Skeletal muscle tissue (tissue), 4 donors: ENCODE results near the gene ELOA. TPM values are rescaled to one million over a fixed set of nuclear protein-coding genes. Genes with fewer than 3 reads are reported as not detected.

Experiments
- H3K27ac ChIP-seq: one replicate; pipeline ENCODE4 v1.7.0; 2013; ENCODE audit warnings: mild to moderate bottlenecking, low read depth, low read length, inconsistent platforms
- H3K27me3 ChIP-seq, 3 donors: one replicate each; pipeline ENCODE4 v1.7.0; 2013; ENCODE audit warnings: low read length in 3 of 3; ENCODE audit not compliant: control insufficient read depth in 3 of 3, insufficient read depth in 3 of 3
- H3K36me3 ChIP-seq, 3 donors: one replicate each; pipeline ENCODE4 v1.7.0; 2013; ENCODE audit warnings: low read length in 3 of 3; ENCODE audit not compliant: control insufficient read depth in 3 of 3, insufficient read depth in 3 of 3
- H3K4me1 ChIP-seq, 3 donors: one replicate each; pipeline ENCODE4 v1.7.0; 2013; ENCODE audit warnings: low read length in 3 of 3, mild to moderate bottlenecking in 3 of 3; ENCODE audit not compliant: control insufficient read depth in 3 of 3, insufficient read depth in 3 of 3
- H3K4me3 ChIP-seq, 3 donors: one replicate each; pipeline ENCODE4 v1.7.0; 2013; ENCODE audit warnings: low read length in 3 of 3
- H3K9ac ChIP-seq, 3 donors: one replicate each; pipeline ENCODE4 v1.7.0; 2013; ENCODE audit warnings: low read length in 3 of 3, mild to moderate bottlenecking in 3 of 3, moderate library complexity in 2 of 3, low read depth in 1 of 3
- H3K9me3 ChIP-seq, 3 donors: one replicate each; pipeline ENCODE4 v1.7.0; 2013; ENCODE audit warnings: low read length in 3 of 3; ENCODE audit not compliant: control insufficient read depth in 3 of 3
- total RNA-seq: library from RNA; depleted of rRNA; stranded (reverse); fragments of >200 nt; gene quantifications from one replicate; pipeline ENCODE4 v1.2.3, GENCODE V29; 2014
- donor health status: Osteomylitis.

ELOA gene
- total RNA-seq, 1 donor from 2014 or later: 14.1 TPM

GRCh38 chr1:23704834-23705495, 38.3 kb upstream of the ELOA start:
- no peak overlapping the region for H3K27ac ChIP-seq
- no peak overlapping the region for H3K9ac ChIP-seq
- H3K4me1 ChIP-seq: no peaks in the 10 kb centered on the region
- H3K27me3 ChIP-seq: no peaks in the 10 kb centered on the region
- peaks cover 5 to 21% (median 12%) of the 10 kb centered on the region in 3 donors for H3K36me3 ChIP-seq
- no peak overlapping the region for H3K4me3 ChIP-seq
- no peaks in the 10 kb centered on the region for H3K9me3 ChIP-seq

- H3K9me3 ChIP-seq: no peaks in the 10 kb centered on the region
- H3K4me1 ChIP-seq: no peaks in the 10 kb centered on the region
- H3K4me3 ChIP-seq: no peak overlapping the region
- no peaks in the 10 kb centered on the region for H3K27me3 ChIP-seq
- H3K27ac ChIP-seq: no peak overlapping the region
- peaks cover 0 to 9% (median 8%) of the 10 kb centered on the region in 3 donors for H3K36me3 ChIP-seq
- H3K9ac ChIP-seq: no peak overlapping the region
Measured at GRCh38 chr1:23709229-23709628, 34.0 kb upstream of the ELOA start.

GRCh38 chr1:23718482-23718881, 24.8 kb upstream of the ELOA start:
- Histone ChIP-seq H3K4me3 (no peak overlapping the region), H3K9ac (no peak overlapping the region), H3K27me3 (no peaks in the 10 kb centered on the region), H3K27ac (no peak overlapping the region), H3K4me1 (peaks cover 3 to 9% (median 7%) of the 10 kb centered on the region in 3 donors), H3K36me3 (no peaks in the 10 kb centered on the region), H3K9me3 (no peaks in the 10 kb centered on the region)

- no peak overlapping the region for H3K9ac ChIP-seq
- no peaks in the 10 kb centered on the region for H3K9me3 ChIP-seq
- H3K36me3 ChIP-seq: no peaks in the 10 kb centered on the region
- H3K27me3 ChIP-seq: no peaks in the 10 kb centered on the region
- H3K4me1 ChIP-seq: peaks cover 3 to 9% (median 7%) of the 10 kb centered on the region in 3 donors
- no peak overlapping the region for H3K27ac ChIP-seq
- H3K4me3 ChIP-seq: no peak overlapping the region
Measured at GRCh38 chr1:23719162-23719820, 24.0 kb upstream of the ELOA start.

GRCh38 chr1:23720256-23720995, 22.8 kb upstream of the ELOA start:
- H3K4me3 ChIP-seq: no peak overlapping the region
- peaks cover 3 to 9% (median 7%) of the 10 kb centered on the region in 3 donors for H3K4me1 ChIP-seq
- no peak overlapping the region for H3K27ac ChIP-seq
- H3K9ac ChIP-seq: no peak overlapping the region
- no peaks in the 10 kb centered on the region for H3K36me3 ChIP-seq
- H3K27me3 ChIP-seq: no peaks in the 10 kb centered on the region
- H3K9me3 ChIP-seq: no peaks in the 10 kb centered on the region

GRCh38 chr1:23722652-23723051, 20.6 kb upstream of the ELOA start:
- H3K9ac ChIP-seq: no peak overlapping the region
- H3K27ac ChIP-seq: no peak overlapping the region
- H3K27me3 ChIP-seq: no peaks in the 10 kb centered on the region
- no peaks in the 10 kb centered on the region for H3K9me3 ChIP-seq
- H3K4me3 ChIP-seq: no peak overlapping the region
- peaks cover 3 to 9% (median 7%) of the 10 kb centered on the region in 3 donors for H3K4me1 ChIP-seq
- no peaks in the 10 kb centered on the region for H3K36me3 ChIP-seq

- Histone ChIP-seq H3K36me3 (no peaks in the 10 kb centered on the region), H3K9me3 (no peaks in the 10 kb centered on the region), H3K9ac (no peak overlapping the region), H3K4me3 (no peak overlapping the region), H3K27me3 (no peaks in the 10 kb centered on the region), H3K4me1 (no peaks in the 10 kb centered on the region), H3K27ac (no peak overlapping the region)
Measured at GRCh38 chr1:23726686-23727085, 16.6 kb upstream of the ELOA start.

- Histone ChIP-seq H3K9ac (no peak overlapping the region), H3K4me3 (no peak overlapping the region)
Measured at GRCh38 chr1:23727362-23727811, 15.9 kb upstream of the ELOA start.

GRCh38 chr1:23732363-23733224, 10.7 kb upstream of the ELOA start:
- H3K9me3 ChIP-seq: no peaks in the 10 kb centered on the region
- H3K27ac ChIP-seq: no peak overlapping the region
- no peaks in the 10 kb centered on the region for H3K4me1 ChIP-seq
- H3K9ac ChIP-seq: no peak overlapping the region
- H3K27me3 ChIP-seq: no peaks in the 10 kb centered on the region
- no peaks in the 10 kb centered on the region for H3K36me3 ChIP-seq
- no peak overlapping the region for H3K4me3 ChIP-seq

More at GRCh38 chr1:23727362-23727811, 15.9 kb upstream of the ELOA start:
- H3K4me1 ChIP-seq: no peaks in the 10 kb centered on the region
- H3K9me3 ChIP-seq: no peaks in the 10 kb centered on the region
- no peaks in the 10 kb centered on the region for H3K27me3 ChIP-seq
- no peak overlapping the region for H3K27ac ChIP-seq
- no peaks in the 10 kb centered on the region for H3K36me3 ChIP-seq
